ENCODE results near the gene ZNF783.

- TF ChIP-seq EZH2 (IDR thresholded peaks at IDR 0.05; ENCODE audit: borderline replicate concordance) (no peak), CTCF (IDR thresholded peaks at IDR 0.05; ENCODE audit: poor library complexity) (peak; percentile 66), EZH2phosphoT487 (IDR thresholded peaks at IDR 0.05; ENCODE audit: low read depth, severe bottlenecking, unreplicated experiment) (no peak)
Measured at GRCh38 chr7:149261829-149262617, at the start of gene ZNF783.

All from hepatocyte (in vitro differentiated cells).